HG02759 (cell line): ENCODE results near the gene TM7SF2.
"Not testable (repeated sequence)": the region's sequence is repeated elsewhere in the genome, so short reads cannot be mapped to it uniquely, and the experiment has no call there.

Source experiments
- ATAC-seq: cut with Tn5 transposase; IDR thresholded peaks from one replicate; pipeline ENCODE4 v1.9.1; 2021; ENCODE audit warnings: mild to moderate bottlenecking, moderate library complexity; ENCODE audit not compliant: unreplicated experiment

Gene TM7SF2

GRCh38 chr11:65128182-65129145 is 16.8 kb downstream of the TM7SF2 start:
- no peak for ATAC-seq

- ATAC-seq, result no peak
Observed at GRCh38 chr11:65129649-65130441, 18.2 kb downstream of the TM7SF2 start.

- no peak for ATAC-seq
Observed at GRCh38 chr11:65130631-65131416, 19.2 kb downstream of the TM7SF2 start.

- ATAC-seq, result no peak
Observed at GRCh38 chr11:65131417-65131776, 19.7 kb downstream of the TM7SF2 start.

- no peak for ATAC-seq
Observed at GRCh38 chr11:65131895-65132237, 20.2 kb downstream of the TM7SF2 start.

GRCh38 chr11:65132238-65132987 is 20.7 kb downstream of the TM7SF2 start:
- ATAC-seq, result peak; percentile 44

GRCh38 chr11:65132988-65133700 is 21.5 kb downstream of the TM7SF2 start:
- no peak for ATAC-seq

GRCh38 chr11:65133724-65134123 is 22.1 kb downstream of the TM7SF2 start:
- ATAC-seq, result no peak

- ATAC-seq, result peak; percentile 64
Observed at GRCh38 chr11:65134240-65134951, 22.7 kb downstream of the TM7SF2 start, which contains the start of gene SYVN1. Gene SYVN1, minus strand, starts transcription at chr11:65134519. Its CDS starts 918 bp downstream, at chr11:65133601.

GRCh38 chr11:65134952-65135632 is 23.4 kb downstream of the TM7SF2 start:
- peak; percentile 59 for ATAC-seq

- no peak for ATAC-seq
Observed at GRCh38 chr11:65135633-65136145, 24.0 kb downstream of the TM7SF2 start.

GRCh38 chr11:65136515-65137096 is 24.9 kb downstream of the TM7SF2 start:
- ATAC-seq, result no peak

GRCh38 chr11:65141896-65142494 is 30.3 kb downstream of the TM7SF2 start:
- ATAC-seq, result no peak

- ATAC-seq, result no peak
Observed at GRCh38 chr11:65147352-65148075, 35.8 kb downstream of the TM7SF2 start.

GRCh38 chr11:65148657-65149056 is 37.0 kb downstream of the TM7SF2 start:
- no peak for ATAC-seq

- not testable (repeated sequence) for ATAC-seq
Observed at GRCh38 chr11:65150131-65150508, 38.4 kb downstream of the TM7SF2 start.
